A673 (cell line): ENCODE results near the gene SLC2A13. TPM values are rescaled to one million over a fixed set of nuclear protein-coding genes. Genes with fewer than 3 reads are reported as not detected.
"Not testable (repeated sequence)": the region's sequence is repeated elsewhere in the genome, so short reads cannot be mapped to it uniquely, and the experiment has no call there.

Experiments
- BruUV-seq: library from RNA; stranded (reverse); fragments of 400-500 nt; replicated peaks from 2 replicates; lab custom pipeline; 2021; lab: Mats Ljungman, UMichigan
- CTCF ChIA-PET: fragments of 300-600 bp; sonication (Branson Sonifier 250); formaldehyde crosslinking; loops from one replicate; lab custom pipeline; 2022; ENCODE audit warnings: antibody characterized with exemption; lab: Charles Lee
- POLR2A ChIA-PET: fragments of 300-600 bp; sonication (Branson Sonifier 250); formaldehyde crosslinking; loops from one replicate; lab custom pipeline; 2022; ENCODE audit warnings: antibody characterized with exemption; ENCODE audit not compliant: low non-redundant PET; lab: Charles Lee
- DNase-seq: peaks from one replicate; pipeline ENCODE4 v3.0.0-alpha.2; 2015; ENCODE audit warnings: low spot score
- H3K27ac ChIP-seq: fragments of 200-600 bp; sonication (generic); 2 replicates; pipeline ENCODE4 v1.5.1; 2016; ENCODE audit warnings: mixed run types, low read depth, mild to moderate bottlenecking, mixed read lengths, antibody characterized with exemption, low read length; ENCODE audit not compliant: poor library complexity, severe bottlenecking
- H3K27me3 ChIP-seq: fragments of 200-600 bp; sonication (generic); replicated peaks from 2 replicates; pipeline ENCODE4 v1.6.1; 2017; ENCODE audit warnings: mixed run types, low read depth, mild to moderate bottlenecking, mixed read lengths, antibody characterized with exemption, low read length; ENCODE audit not compliant: insufficient read depth, poor library complexity
- H3K36me3 ChIP-seq: fragments of 200-600 bp; sonication (generic); 2 replicates; pipeline ENCODE4 v1.6.1; 2016; ENCODE audit warnings: mixed run types, mild to moderate bottlenecking, mixed read lengths, antibody characterized with exemption, low read length; ENCODE audit not compliant: insufficient read depth, poor library complexity, severe bottlenecking
- H3K4me1 ChIP-seq: fragments of 200-600 bp; sonication (generic); 2 replicates; pipeline ENCODE4 v1.6.1; 2017; ENCODE audit warnings: mixed run types, mild to moderate bottlenecking, mixed read lengths, antibody characterized with exemption, low read length; ENCODE audit not compliant: insufficient read depth, poor library complexity, severe bottlenecking
- H3K4me3 ChIP-seq: fragments of 200-600 bp; sonication (generic); 2 replicates; pipeline ENCODE4 v1.5.1; 2016; ENCODE audit warnings: low read depth, mixed run types, mild to moderate bottlenecking, mixed read lengths, low read length; ENCODE audit not compliant: poor library complexity, severe bottlenecking
- H3K9me3 ChIP-seq: fragments of 200-600 bp; sonication (generic); 2 replicates; pipeline ENCODE4 v1.6.1; 2016; ENCODE audit warnings: mixed run types, low read depth, mild to moderate bottlenecking, mixed read lengths, antibody characterized with exemption, low read length; ENCODE audit not compliant: poor library complexity, severe bottlenecking
- EZH2 ChIP-seq: fragments of 200-600 bp; sonication (generic); IDR thresholded peaks from 2 replicates; pipeline ENCODE4 v1.6.1; 2017; ENCODE audit warnings: borderline replicate concordance, low read depth, mild to moderate bottlenecking, mixed read lengths, antibody characterized with exemption, low read length; ENCODE audit not compliant: poor library complexity, severe bottlenecking
- intact Hi-C: fragments of 100-400 bp; cut with micrococcal nuclease; formaldehyde crosslinking; loops from one replicate; pipeline ENCODE4 v1.10.0; 2022; ENCODE audit not compliant: unreplicated experiment
- total RNA-seq: library from RNA; stranded (reverse); gene quantifications from 2 replicates; pipeline ENCODE4 v1.2.3, GENCODE V29; 2021
- TF ChIP-seq, protein P1 (sequence below): fragments of 300-800, 200-600 bp; sonication (generic); conservative IDR thresholded peaks from 2 replicates; pipeline ENCODE4 v1.5.1; 2017; ENCODE audit warnings: low read depth, mild to moderate bottlenecking, antibody characterized with exemption, low read length, moderate library complexity, mixed read lengths

SLC2A13 gene
- total RNA-seq, 1 experiment from 2014 or later = 9.1 TPM

DNA sequence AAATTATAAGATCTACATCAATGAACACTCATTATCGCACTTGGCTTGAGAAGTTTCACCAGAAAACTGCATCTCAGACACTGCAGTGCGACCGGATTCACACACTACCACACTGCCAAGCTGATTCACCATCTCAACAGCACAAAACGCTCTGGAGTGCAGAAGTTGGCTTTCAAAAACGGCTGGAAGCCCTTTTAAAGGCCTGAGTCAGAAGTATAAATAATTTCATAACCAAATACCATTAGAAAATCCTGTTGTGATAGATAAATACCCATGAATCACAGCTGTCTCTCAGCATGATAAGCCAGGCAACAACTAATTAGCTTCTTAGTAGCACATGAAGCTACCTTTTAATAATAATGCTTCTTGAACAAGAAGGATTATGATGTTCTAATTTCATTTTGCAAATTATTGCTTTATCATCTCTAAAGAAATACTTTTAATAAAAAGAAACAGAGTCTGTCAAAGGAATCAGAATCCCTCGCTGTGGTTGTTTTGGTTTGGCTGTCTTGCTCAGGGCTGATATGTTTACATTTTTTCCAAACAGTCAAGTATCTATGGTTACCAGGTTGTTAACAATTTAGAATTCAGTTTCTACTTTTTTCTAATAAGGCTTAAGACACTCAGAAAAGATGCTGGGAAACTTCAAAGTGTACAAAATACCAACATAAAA lies 51.2 kb downstream of the SLC2A13 start:
- no peaks in the 10 kb centered on the region for H3K36me3 ChIP-seq
- TF ChIP-seq, protein P1, sequence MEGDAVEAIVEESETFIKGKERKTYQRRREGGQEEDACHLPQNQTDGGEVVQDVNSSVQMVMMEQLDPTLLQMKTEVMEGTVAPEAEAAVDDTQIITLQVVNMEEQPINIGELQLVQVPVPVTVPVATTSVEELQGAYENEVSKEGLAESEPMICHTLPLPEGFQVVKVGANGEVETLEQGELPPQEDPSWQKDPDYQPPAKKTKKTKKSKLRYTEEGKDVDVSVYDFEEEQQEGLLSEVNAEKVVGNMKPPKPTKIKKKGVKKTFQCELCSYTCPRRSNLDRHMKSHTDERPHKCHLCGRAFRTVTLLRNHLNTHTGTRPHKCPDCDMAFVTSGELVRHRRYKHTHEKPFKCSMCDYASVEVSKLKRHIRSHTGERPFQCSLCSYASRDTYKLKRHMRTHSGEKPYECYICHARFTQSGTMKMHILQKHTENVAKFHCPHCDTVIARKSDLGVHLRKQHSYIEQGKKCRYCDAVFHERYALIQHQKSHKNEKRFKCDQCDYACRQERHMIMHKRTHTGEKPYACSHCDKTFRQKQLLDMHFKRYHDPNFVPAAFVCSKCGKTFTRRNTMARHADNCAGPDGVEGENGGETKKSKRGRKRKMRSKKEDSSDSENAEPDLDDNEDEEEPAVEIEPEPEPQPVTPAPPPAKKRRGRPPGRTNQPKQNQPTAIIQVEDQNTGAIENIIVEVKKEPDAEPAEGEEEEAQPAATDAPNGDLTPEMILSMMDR = no peak
- TF ChIP-seq EZH2 = no peak
- no peaks in the 10 kb centered on the region for H3K27me3 ChIP-seq
- H3K27ac ChIP-seq = no peak overlapping the region
- no peak overlapping the region for H3K4me3 ChIP-seq
- H3K4me1 ChIP-seq = peaks cover 14% of the 10 kb centered on the region
- peak; percentile 60 for DNase-seq
- intact Hi-C loops = no loop called here
- CTCF ChIA-PET = interaction anchor here (1.4 kb wide), 1 partner anchor 22 kb away, joined by 3 read pairs; no protein-coding TSS in a partner anchor
- no peaks in the 10 kb centered on the region for H3K9me3 ChIP-seq
- no TSS peak for BruUV-seq
- POLR2A ChIA-PET = interaction anchor here (0.6 to 0.7 kb wide), 2 partner anchors 12 to 31 kb away, joined by 3 to 5 read pairs; no protein-coding TSS in a partner anchor

DNA sequence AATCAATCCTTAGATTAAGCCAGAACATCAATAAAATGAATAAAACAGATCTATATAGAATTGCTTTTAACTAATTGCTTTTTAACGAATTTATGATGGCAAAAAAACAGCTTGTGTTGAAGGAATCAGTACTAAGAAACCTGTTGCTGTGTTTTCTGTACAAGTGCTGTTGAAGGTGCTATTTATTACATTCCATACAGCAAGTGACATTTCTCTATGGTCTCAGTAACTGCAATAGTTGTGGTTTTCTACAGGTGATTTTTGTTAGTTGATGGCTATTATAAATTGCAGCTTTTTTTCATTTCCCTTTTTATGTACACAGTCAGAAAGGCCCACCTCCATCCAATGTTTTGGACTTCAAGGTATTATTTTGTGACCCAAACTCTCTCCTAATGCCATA lies 56.6 kb downstream of the SLC2A13 start:
- ChIA-PET CTCF (no interaction called here), POLR2A (no interaction called here)
- peaks cover 5% of the 10 kb centered on the region for H3K4me1 ChIP-seq
- TF ChIP-seq EZH2 = no peak
- TF ChIP-seq, protein P1 = no peak
- no peak for DNase-seq
- H3K27me3 ChIP-seq = no peaks in the 10 kb centered on the region
- no peak overlapping the region for H3K4me3 ChIP-seq
- no peak overlapping the region for H3K27ac ChIP-seq
- intact Hi-C loops = no loop called here
- no peaks in the 10 kb centered on the region for H3K36me3 ChIP-seq
- no TSS peak for BruUV-seq
- H3K9me3 ChIP-seq = no peaks in the 10 kb centered on the region

DNA sequence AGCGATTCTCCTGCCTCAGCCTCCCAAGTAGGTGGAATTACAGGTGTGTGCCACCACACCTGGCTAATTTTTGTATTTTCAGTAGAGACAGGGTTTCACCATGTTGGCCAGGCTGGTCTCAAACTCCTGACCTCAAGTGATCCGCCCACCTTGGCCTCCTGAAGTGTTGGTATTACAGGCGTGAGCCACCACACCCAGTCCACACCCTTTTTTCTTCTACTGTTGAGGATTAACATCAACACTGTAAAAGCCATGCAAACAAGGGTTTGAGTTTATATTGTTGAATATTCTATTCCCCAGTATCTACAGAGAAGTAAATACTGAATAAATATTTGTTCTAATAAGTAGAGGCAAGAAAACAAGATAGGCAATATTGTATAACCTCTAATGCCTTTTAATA lies 58.9 kb downstream of the SLC2A13 start:
- intact Hi-C loops, DNase-seq, H3K4me3 ChIP-seq, BruUV-seq, CTCF ChIA-PET, H3K27me3 ChIP-seq, POLR2A ChIA-PET, H3K4me1 ChIP-seq, H3K27ac ChIP-seq, H3K36me3 ChIP-seq, H3K9me3 ChIP-seq: not testable (repeated sequence)

DNA sequence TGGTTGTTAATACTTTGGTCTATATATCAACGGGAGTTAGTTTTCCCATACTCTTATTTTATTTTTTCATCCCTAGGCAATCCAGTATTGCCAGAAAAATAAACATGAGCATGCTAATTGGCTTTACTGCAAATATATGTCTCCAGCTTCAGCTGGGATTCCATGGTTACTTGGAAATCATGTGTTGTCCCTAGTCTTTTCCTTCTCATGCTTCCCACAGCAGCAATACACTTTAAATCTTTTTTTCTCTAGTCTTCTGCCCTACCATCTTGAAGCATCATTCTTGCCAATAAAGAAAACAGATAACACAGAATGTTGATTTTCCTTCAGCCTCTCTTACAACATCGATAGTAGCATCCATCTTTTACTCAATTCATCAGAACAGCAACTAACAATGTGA lies 60.2 kb downstream of the SLC2A13 start:
- DNase-seq = no peak
- CTCF ChIA-PET = no interaction called here
- Histone ChIP-seq H3K9me3 (no peaks in the 10 kb centered on the region), H3K27ac (no peak overlapping the region), H3K4me1 (no peaks in the 10 kb centered on the region), H3K4me3 (no peak overlapping the region), H3K27me3 (no peaks in the 10 kb centered on the region), H3K36me3 (no peaks in the 10 kb centered on the region)
- POLR2A ChIA-PET = no interaction called here
- intact Hi-C loops = no loop called here
- no TSS peak for BruUV-seq
- TF ChIP-seq, protein P1 = no peak
- TF ChIP-seq EZH2 = no peak
